ENCODE data around the gene RBM19.
"Not testable (repeated sequence)": the region's sequence is repeated elsewhere in the genome, so short reads cannot be mapped to it uniquely, and the experiment has no call there.

Gene RBM19

DNA sequence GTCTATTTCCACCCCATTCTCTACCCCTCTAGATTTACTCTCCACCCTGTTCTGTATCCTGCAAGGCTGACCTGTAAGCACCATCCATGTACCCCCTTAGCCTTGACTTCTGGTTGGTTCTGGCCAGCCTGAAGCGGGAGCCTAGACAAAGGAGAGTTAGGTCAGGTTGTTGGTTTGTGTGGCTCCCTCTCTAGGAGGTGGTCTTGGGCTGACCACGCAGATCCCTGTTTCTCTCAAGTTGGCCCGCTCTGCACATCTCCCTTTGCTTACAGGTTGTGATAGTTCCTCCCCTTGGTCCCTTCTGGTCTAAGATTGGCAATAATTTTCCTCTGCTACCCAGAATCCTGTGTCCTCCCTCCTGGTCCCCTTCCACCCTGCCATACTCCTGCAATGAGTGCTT is 38.3 kb upstream of the RBM19 start:
- TF ChIP-seq, protein P1, sequence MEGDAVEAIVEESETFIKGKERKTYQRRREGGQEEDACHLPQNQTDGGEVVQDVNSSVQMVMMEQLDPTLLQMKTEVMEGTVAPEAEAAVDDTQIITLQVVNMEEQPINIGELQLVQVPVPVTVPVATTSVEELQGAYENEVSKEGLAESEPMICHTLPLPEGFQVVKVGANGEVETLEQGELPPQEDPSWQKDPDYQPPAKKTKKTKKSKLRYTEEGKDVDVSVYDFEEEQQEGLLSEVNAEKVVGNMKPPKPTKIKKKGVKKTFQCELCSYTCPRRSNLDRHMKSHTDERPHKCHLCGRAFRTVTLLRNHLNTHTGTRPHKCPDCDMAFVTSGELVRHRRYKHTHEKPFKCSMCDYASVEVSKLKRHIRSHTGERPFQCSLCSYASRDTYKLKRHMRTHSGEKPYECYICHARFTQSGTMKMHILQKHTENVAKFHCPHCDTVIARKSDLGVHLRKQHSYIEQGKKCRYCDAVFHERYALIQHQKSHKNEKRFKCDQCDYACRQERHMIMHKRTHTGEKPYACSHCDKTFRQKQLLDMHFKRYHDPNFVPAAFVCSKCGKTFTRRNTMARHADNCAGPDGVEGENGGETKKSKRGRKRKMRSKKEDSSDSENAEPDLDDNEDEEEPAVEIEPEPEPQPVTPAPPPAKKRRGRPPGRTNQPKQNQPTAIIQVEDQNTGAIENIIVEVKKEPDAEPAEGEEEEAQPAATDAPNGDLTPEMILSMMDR (conservative IDR thresholded peaks at IDR 0.05): no peak
- no peak overlapping the region for H3K27ac ChIP-seq

DNA sequence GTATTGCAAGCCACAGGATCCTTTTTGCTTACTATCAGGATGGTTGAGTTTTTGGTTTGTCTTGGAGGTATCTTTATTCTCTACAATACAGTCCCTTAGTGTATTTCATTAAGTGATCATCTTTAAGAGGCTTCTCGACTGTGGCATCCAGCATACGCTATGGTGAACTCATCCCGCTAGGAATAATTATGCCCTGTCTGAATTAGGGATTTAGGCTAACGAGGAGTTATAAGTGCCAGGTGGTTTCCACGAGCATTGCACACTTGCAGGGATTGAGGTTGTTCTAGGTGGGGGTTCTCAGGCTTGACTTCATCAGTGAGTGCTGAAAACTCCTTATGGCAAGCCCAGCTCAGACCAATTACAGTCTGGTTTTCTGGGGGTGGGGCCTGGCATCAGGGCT is 37.2 kb upstream of the RBM19 start:
- TF ChIP-seq, protein P1 (conservative IDR thresholded peaks at IDR 0.05): no peak
- no peak overlapping the region for H3K27ac ChIP-seq

DNA sequence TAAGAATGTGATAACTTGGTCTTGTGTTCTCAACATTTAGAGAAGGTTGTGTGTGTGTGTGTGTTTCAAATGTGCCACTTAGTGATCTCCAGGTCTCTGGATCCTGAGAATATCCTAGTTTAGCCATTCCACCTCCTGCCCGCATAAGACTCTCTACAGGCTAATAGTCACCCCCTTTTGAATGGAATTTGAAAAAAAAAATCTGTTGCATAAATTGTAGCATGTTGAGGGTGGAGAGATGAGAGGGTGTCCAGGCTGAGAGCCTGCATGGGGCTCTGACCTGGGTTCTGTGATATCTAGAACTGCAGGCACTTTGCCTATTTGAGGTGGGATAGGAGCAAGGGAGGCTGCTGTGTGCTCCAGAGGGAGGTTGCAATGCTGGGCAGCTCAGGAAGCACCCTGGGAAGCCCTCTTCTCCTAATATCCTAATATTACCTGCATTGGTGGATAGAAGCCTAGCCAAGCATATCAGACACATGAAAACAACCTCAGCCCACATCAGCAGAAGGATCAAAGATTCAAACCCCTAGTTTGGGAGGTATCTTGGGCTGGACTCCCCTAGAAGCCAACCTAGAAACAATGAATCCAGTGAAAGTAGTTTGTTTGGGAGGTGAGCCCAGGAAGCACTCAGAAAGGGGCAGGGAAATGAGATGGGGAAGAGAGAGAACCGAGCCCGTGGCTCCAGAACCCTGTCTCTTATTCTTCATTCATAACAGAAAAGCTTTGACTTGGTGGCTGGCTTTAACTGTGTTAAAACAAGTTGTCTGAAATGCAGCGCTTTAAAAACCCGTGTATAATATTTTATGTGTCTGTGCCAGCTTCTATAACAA is 35.6 kb upstream of the RBM19 start:
- no peak overlapping the region for H3K27ac ChIP-seq
- TF ChIP-seq, protein P1 (conservative IDR thresholded peaks at IDR 0.05): no peak

DNA sequence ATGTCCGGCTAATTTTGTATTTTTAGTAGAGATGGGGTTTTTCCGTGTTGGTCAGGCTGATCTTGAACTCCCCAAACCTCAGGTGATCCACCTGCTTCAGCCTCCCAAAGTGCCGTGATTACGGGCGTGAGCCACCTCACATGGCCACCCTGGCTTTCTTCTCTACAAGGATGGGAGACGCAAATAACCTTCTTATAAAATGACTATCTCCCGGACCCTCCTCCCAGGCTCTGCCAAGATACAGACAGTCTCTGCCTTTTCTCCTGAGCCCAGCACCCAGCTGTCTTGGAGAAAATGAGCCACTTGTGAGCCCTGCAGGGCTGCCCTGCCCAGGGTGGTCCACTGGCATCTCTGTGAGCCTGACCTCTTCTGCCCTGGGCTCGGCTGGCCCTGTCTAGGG is 34.7 kb upstream of the RBM19 start:
- TF ChIP-seq, protein P1 (conservative IDR thresholded peaks at IDR 0.05): no peak
- no peak overlapping the region for H3K27ac ChIP-seq

DNA sequence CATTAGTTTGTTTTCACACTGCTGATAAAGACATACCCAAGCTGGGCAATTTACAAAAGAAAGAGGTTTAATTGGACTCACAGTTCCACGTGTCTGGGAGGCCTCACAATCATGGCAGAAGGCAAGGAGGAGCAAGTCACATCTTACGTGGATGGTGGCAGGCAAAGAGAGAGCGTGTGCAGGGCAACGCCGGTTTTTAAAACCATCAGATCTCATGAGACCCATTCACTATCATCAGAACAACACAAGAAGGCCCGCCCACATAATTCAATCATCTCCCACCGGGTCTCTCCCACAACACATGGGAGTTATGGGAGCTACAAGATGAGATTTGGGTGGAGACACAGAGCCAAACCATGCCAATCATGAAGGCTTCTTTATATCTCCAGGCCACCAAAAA is 34.1 kb upstream of the RBM19 start:
- not testable (repeated sequence) for H3K27ac ChIP-seq

DNA sequence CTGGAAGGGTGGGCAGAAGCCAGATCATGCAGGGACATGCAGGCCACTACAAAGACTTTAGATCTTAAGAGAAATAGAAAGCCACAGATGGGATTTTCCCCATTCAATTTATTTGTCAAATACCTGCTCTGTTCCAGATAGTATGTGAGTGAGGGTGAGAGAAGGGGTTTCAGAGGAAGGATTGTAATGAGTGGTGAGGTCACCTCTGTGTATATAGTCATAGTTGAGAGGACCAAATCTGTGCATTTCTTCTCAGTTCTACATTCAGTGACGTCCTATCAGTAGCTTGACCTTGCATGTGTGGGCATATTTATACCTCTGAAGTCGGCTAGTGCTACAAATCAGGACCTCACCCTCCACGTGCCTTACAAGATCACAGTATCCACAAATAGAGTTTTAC is 31.2 kb upstream of the RBM19 start:
- H3K27ac ChIP-seq: no peak overlapping the region
- TF ChIP-seq, protein P1 (conservative IDR thresholded peaks at IDR 0.05): no peak

DNA sequence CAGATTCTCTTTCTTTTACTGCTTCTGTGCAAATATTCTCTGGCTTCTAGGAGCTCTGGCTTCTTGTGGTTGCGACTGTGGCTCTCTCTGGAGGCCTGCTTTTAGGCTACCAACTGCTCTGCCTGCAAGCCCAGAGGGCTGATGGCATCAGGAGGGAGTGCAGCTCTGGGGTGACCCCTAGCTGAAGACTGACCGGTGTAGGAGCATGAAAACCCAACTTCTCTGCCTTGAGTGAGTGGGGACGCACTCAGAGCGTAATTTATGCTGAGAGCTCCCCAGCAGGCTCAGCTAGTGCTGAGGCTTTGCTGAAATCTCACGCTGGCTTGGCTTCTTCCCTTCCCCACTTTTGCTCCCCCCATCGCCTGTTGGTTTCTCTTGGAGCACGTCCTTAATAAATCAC is 29.9 kb upstream of the RBM19 start:
- TF ChIP-seq, protein P1 (conservative IDR thresholded peaks at IDR 0.05): no peak
- H3K27ac ChIP-seq: no peak overlapping the region

DNA sequence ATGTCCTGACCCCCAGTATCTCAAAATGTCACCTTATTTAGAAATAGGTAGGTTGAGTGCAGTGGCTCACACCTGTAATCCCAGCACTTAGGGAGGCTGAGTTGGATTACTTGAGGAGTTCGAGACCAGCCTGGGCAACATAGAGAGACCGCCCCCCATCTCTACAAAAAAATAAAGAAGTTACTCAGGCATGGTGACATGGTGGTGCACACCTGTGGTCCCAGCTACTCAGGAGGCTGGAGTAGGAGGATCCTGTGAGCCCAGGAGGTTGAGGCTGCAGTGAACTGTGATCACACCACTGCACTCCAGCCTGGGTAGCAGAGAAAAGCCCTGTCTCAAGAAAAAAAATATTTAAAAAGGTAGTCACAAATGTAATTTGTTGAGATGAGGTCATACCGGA is 27.9 kb upstream of the RBM19 start:
- TF ChIP-seq, protein P1 (conservative IDR thresholded peaks at IDR 0.05): no peak
- H3K27ac ChIP-seq: no peak overlapping the region

DNA sequence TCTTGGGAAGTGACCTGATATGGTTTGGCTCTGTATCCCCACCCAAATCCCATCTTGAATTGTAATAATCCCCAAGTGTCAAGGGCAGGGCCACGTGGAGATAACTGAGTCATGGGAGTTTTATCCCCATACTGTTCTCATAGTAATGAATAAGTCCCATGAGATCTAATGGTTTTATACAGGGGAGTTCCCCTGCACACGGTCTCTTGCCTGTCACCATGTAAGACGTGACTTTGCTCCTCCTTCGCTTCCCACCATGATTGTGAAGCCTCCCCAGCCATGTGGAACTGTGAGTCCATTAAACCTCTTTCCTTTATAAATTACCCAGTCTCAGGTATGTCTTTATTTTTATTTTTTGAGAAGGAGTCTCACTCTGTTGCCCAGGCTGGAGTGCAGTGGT is 26.6 kb upstream of the RBM19 start:
- H3K27ac ChIP-seq: not testable (repeated sequence)

All from VCaP (cell line).